Testis (tissue), 2 donors: ENCODE measurements around the gene BRD4.

Source experiments
- CTCF ChIP-seq, 3 experiments: fragments of 450-650 bp in 2 of 3; fragments of 200-600 bp in 1 of 3; sonication (generic) in 1 of 3; IDR thresholded peaks; one replicate each; pipeline ENCODE4 v1.5.1; 2016 to 2019; ENCODE audit warnings: antibody characterized with exemption in 3 of 3, mild to moderate bottlenecking in 2 of 3, moderate library complexity in 1 of 3
- POLR2A ChIP-seq: fragments of 450-650 bp; IDR thresholded peaks from one replicate; pipeline ENCODE4 v1.6.1; 2017; ENCODE audit warnings: antibody characterized with exemption, mild to moderate bottlenecking, moderate library complexity

- TF ChIP-seq POLR2A (no peak), CTCF (IDR thresholded peaks at IDR 0.05) (no peak)
Observed at GRCh38 chr19:15292140-15292539, 40.2 kb downstream of the BRD4 start.
